HUES6 (cell line): ENCODE data around the gene RNF7.
A peak's percentile ranks its signal among the peaks of the same experiment; 100 is the strongest.
"Not testable (repeated sequence)": the region's sequence is repeated elsewhere in the genome, so short reads cannot be mapped to it uniquely, and the experiment has no call there.

ENCODE experiments used
- H3K27ac ChIP-seq: 2 replicates; pipeline ENCODE4 v1.7.0; 2013; ENCODE audit warnings: low read depth, mild to moderate bottlenecking, low read length, inconsistent platforms
- H3K27me3 ChIP-seq: 2 replicates; pipeline ENCODE4 v1.6.1; 2013; ENCODE audit warnings: low read length; ENCODE audit not compliant: control insufficient read depth, insufficient read depth
- H3K36me3 ChIP-seq: 2 replicates; pipeline ENCODE4 v1.6.1; 2013; ENCODE audit warnings: low read length; ENCODE audit not compliant: control insufficient read depth, insufficient read depth
- H3K4me1 ChIP-seq: 2 replicates; pipeline ENCODE4 v1.6.1; 2013; ENCODE audit warnings: low read length; ENCODE audit not compliant: control insufficient read depth, insufficient read depth
- H3K4me3 ChIP-seq: 2 replicates; pipeline ENCODE4 v1.5.1; 2013; ENCODE audit warnings: low read depth, low read length
- H3K9ac ChIP-seq: one replicate; pipeline ENCODE4 v1.6.1; 2013; ENCODE audit warnings: mild to moderate bottlenecking, low read length
- H3K9me3 ChIP-seq: 2 replicates; pipeline ENCODE4 v1.6.1; 2013; ENCODE audit warnings: low read depth, low read length; ENCODE audit not compliant: control insufficient read depth, insufficient read depth

RNF7 gene

DNA sequence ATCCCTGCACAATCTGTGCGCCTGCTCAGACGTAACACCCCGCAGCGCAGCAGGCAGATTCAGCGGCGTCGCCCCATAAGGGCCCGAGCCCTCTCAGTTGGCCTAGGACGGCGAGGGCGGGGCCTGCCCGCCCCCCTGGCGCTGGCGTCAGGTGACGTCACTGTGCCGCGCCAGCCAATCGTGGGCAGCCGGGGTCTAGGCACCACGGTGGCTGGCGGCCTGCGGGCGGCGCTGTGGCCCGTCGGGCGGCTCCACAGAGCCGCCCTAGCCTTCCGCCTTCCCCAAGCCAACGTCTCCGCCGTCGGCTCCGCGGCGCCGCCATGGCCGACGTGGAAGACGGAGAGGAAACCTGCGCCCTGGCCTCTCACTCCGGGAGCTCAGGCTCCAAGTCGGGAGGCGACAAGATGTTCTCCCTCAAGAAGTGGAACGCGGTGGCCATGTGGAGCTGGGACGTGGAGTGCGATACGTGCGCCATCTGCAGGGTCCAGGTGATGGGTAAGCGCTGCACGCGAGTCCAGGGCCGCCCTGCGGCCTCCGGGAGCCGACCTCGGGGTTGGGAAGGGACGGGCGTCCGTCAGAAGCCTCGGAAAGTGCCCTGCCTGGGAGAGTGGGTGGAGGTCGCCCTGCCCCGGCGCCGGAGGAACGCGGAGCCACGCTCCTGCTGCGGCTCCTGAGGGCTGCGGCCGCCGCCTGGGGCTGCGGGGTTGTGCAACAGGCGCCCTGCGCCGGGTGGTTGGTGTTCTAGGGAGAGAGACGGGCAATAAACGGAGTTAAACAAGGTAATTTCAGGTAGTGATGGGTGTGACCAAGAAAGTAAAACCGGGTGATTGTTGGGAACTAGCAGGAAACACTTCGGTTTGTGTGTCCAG is at the start of gene RNF7:
TSS of gene RNF7 (plus strand) at position 277 of the 869 bp plus-strand sequence. CDS start at position 321, 44 bp downstream.
- Histone ChIP-seq H3K27ac (peak within 1 kb of the TSS; percentile 95), H3K9me3 (no peaks in the 10 kb centered on the region), H3K9ac (peak within 1 kb of the TSS; percentile 100), H3K4me3 (peak within 1 kb of the TSS; percentile 97), H3K27me3 (no peaks in the 10 kb centered on the region), H3K36me3 (peaks cover 15% of the 10 kb centered on the region), H3K4me1 (peaks cover 11% of the 10 kb centered on the region)

DNA sequence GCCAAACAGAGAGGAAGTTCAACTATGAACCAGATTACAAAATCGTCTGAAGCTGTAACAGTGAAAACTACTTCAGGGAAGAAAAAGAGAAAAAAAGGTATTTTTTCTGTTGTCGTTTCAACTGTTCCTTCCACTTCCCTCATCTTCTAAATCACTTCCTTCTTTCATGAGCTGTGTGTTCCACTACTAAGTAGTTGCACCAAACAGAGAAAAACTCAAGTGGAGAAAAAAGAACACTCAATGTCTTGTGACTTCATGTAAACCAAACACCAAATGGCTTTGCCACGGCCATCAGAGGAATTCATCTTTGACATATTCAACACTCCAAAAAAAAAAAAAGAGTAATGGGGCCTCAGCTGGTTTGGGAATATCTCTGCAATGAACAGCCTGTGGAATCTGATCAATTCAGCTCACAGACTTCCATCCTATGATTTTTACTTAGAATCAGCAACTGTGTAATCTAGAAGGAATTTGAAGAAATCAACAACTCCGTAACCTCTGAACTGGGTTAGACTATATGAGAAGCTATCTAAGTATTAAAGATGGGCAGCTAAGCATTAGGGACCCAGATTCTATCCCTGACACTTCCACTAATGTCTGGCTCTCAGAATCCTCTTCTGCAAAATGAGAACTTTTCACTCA is 47.5 kb upstream of the RNF7 start:
- H3K4me1 ChIP-seq = no peaks in the 10 kb centered on the region
- no peaks in the 10 kb centered on the region for H3K27me3 ChIP-seq
- H3K9ac ChIP-seq = no peak overlapping the region
- H3K4me3 ChIP-seq = no peak overlapping the region
- no peak overlapping the region for H3K27ac ChIP-seq
- no peaks in the 10 kb centered on the region for H3K36me3 ChIP-seq
- H3K9me3 ChIP-seq = peaks cover 9% of the 10 kb centered on the region

DNA sequence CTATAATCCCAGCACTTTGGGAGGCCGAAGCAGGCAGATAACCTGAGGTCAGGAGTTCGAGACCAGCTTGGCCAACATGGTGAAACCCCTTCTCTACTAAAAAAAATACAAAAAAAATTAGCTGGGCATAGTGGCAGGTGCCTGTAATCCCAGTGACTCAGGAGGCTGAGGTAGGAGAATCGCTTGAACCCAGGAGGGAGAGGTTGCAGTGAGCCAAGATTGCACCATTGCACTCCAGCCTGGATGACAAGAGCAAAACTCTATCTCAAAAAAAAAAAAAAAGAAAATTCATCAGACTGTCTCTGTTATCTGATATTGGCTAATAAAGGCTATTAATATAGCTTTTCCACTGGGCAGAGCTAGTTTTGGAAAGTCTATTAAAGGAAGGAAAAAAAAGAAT is 46.6 kb upstream of the RNF7 start:
- H3K27ac ChIP-seq, H3K4me3 ChIP-seq, H3K9me3 ChIP-seq, H3K36me3 ChIP-seq, H3K4me1 ChIP-seq, H3K9ac ChIP-seq, H3K27me3 ChIP-seq: not testable (repeated sequence)

DNA sequence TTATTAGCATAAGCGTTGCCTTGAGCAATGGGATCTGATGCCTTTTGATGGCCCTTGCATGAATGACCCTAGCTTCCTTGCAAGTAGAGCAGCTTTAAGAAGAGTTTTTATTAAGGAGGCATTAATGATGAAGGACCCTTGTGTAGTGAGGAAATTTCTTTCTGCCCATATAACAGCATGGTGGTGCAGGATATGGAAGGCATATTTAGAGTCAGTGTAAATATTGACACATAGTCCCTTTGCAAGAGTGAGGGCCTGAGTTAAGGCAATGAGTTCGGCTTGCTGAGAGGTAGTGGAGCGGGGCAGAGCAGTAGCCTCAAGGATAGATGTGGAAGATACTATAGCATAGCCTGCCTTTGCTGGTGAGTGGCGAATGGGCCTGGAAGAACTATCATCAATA is 45.1 kb upstream of the RNF7 start:
- not testable (repeated sequence) for H3K4me1 ChIP-seq, H3K9me3 ChIP-seq, H3K36me3 ChIP-seq, H3K9ac ChIP-seq, H3K4me3 ChIP-seq, H3K27ac ChIP-seq, H3K27me3 ChIP-seq

DNA sequence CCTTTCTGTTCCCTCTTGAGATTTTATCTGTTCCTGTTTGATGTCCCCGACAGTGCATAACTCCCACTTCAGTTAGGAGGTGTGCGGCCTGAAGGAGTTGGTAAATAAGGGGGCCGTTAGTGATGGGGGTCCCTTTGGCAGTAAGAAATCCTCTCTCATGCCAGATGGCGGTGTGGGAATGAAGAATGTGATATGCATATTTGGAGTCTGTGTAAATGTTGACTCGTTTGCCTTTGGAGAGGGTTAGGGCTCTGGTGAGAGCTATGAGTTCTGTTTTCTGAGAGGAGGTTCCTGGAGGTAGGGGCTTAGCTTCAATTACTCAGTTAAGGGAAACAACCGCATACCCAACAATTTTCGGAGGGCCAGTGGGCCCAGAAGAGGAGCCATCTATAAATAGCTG is 38.8 kb upstream of the RNF7 start:
- 0 out of 2 replicates have a peak, but pooled peaks cover 12% of the 10 kb centered on the region for H3K4me1 ChIP-seq
- no peaks in the 10 kb centered on the region for H3K27me3 ChIP-seq
- no peaks in the 10 kb centered on the region for H3K9me3 ChIP-seq
- H3K4me3 ChIP-seq = no peak overlapping the region
- H3K9ac ChIP-seq = no peak overlapping the region
- no peaks in the 10 kb centered on the region for H3K36me3 ChIP-seq
- no peak overlapping the region for H3K27ac ChIP-seq

DNA sequence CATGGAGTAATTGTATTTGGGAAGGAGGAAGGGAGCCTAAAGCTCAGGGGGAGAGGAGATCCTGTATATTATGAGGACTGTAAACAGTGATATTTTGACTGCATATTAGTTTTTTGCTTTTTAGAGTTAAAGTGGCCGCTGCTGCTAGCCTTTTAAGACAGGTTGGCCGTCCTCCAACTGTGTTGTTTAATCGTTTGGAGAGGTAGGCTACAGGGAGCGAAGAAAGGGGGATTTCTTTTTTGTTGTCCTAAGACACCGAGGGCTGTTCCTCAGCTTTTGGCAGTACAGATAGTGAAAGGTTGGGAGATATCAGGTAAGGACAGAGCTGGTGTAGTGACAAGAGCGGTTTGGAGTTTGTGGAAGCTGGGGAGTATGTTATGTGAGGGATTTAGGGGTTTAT is 38.2 kb upstream of the RNF7 start:
- no peaks in the 10 kb centered on the region for H3K9me3 ChIP-seq
- no peak overlapping the region for H3K27ac ChIP-seq

DNA sequence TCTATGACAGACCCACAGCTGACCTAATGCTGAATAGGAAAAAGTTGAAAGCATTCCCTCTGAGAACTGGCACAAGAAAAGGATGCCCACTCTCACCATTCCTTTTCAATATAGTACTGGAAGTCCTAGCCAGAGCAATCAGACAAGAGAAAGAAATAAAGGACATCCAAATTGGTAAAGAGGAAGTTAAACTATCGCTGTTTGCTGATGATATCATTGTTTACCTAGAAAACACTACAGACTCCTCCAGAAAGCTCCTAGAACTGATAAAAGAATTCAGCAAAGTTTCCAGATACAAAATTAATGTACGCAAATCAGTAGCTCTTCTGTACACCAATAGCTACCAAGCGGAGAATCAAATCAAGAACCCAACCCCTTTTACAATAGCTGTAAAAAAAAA is 34.7 kb upstream of the RNF7 start:
- not testable (repeated sequence) for H3K9me3 ChIP-seq, H3K4me1 ChIP-seq, H3K4me3 ChIP-seq, H3K36me3 ChIP-seq, H3K9ac ChIP-seq, H3K27ac ChIP-seq, H3K27me3 ChIP-seq

More for the DNA sequence above, 38.2 kb upstream of the RNF7 start:
- Histone ChIP-seq H3K4me3 (no peak overlapping the region), H3K9ac (no peak overlapping the region), H3K36me3 (no peaks in the 10 kb centered on the region), H3K27me3 (no peaks in the 10 kb centered on the region), H3K4me1 (0 out of 2 replicates have a peak, but pooled peaks cover 12% of the 10 kb centered on the region)

DNA sequence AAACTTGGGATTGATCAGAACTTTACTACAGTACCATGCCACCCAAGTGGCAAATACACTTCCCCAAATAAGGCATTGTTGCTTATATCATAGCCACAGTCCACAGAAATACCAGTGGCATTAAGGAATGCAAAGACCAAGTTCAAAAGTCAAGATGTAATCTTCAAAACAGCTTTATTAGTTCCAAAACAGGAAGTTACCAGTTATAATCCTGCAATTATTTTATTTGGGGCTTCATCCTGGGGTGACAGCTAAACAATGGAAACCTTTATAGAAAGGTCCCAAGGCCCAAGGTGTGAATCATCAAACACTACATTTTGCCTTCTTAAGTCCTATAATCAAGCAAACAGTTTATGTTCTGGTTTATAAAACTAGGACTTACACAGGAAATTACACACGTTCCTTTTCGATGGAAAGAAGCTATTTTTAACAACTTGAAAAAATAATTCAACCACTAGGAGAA is 30.3 kb upstream of the RNF7 start:
- Histone ChIP-seq H3K27me3 (no peaks in the 10 kb centered on the region), H3K9ac (no peak overlapping the region), H3K4me1 (no peaks in the 10 kb centered on the region), H3K9me3 (no peaks in the 10 kb centered on the region), H3K27ac (no peak overlapping the region), H3K36me3 (no peaks in the 10 kb centered on the region), H3K4me3 (no peak overlapping the region)

DNA sequence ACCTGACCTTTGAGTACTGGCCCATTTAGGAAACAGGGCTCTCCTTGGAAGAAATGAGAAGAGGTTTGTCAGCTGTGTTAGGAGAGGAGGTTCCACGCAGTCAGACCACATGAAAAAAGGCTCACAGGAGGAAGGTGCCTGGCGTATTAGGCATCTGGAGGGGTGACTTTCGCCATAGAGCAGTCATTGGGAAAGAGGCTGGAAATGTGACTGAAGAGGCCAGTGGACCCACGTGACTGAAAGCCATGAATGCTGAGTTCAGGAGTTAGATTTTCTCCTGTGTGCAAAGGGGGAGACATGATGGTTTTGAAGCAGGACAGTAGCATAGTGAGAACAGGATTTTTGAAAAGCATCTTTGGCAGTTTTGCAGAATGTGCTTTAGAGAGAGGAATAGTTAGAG is 29.7 kb upstream of the RNF7 start:
- Histone ChIP-seq H3K4me3 (no peak overlapping the region), H3K4me1 (no peaks in the 10 kb centered on the region), H3K27ac (no peak overlapping the region), H3K9ac (no peak overlapping the region), H3K9me3 (no peaks in the 10 kb centered on the region), H3K27me3 (no peaks in the 10 kb centered on the region), H3K36me3 (no peaks in the 10 kb centered on the region)

DNA sequence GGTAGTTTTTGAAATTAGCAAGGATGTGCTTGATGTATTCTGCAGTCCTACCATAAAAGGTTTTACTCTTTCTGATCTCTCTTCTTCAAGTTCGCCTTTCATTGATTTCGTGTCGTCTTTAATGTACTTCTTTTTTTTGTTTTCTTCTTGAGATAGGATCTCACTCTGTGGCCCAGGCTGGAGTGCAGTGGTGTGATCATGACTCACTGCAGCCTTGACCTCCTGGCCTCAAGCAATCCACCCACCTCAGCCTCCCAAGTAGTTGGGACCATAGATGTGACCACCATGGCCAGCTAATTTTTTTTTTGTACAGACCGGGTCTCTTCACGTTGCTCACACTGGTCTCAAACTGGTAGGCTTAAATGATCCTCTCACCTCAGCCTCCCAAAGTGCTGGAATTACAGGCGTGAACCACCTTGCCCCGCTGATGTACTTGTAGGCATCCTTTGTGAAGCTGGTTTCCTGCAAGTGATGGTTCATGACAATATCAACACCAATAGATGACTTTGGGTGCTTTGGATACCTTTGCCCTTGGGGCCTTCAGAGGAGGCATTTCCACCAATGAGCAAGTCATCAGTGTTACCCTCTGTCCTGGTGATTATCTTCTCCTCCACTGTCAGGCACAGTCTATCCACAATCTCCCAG is 28.9 kb upstream of the RNF7 start:
- Histone ChIP-seq H3K4me3 (no peak overlapping the region), H3K27me3 (no peaks in the 10 kb centered on the region), H3K36me3 (no peaks in the 10 kb centered on the region), H3K4me1 (no peaks in the 10 kb centered on the region), H3K27ac (no peak overlapping the region), H3K9me3 (no peaks in the 10 kb centered on the region), H3K9ac (no peak overlapping the region)

DNA sequence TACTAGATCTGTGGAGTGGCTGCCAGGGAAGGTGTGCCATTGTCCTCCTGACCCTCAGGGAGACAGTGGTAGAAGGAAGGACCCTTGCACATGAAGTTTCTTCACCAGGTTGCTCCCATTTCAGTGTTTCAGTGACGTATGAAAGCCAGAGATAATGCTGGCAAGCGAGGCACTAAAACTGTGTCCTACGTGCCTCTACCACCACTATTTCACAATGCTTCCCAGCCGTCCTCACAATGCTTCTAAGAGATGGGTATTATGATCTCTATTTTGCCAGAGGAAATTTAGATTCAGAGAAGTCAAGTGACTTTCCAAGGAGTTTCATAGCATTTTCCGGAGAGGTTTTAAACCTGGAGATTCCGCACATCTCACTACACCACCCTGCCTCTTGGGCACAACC is 28.0 kb upstream of the RNF7 start:
- Histone ChIP-seq H3K9ac (no peak overlapping the region), H3K36me3 (no peaks in the 10 kb centered on the region), H3K4me1 (no peaks in the 10 kb centered on the region), H3K27me3 (no peaks in the 10 kb centered on the region), H3K27ac (no peak overlapping the region), H3K4me3 (no peak overlapping the region), H3K9me3 (no peaks in the 10 kb centered on the region)
